ENCODE measurements around the gene RNASE12.

DNA sequence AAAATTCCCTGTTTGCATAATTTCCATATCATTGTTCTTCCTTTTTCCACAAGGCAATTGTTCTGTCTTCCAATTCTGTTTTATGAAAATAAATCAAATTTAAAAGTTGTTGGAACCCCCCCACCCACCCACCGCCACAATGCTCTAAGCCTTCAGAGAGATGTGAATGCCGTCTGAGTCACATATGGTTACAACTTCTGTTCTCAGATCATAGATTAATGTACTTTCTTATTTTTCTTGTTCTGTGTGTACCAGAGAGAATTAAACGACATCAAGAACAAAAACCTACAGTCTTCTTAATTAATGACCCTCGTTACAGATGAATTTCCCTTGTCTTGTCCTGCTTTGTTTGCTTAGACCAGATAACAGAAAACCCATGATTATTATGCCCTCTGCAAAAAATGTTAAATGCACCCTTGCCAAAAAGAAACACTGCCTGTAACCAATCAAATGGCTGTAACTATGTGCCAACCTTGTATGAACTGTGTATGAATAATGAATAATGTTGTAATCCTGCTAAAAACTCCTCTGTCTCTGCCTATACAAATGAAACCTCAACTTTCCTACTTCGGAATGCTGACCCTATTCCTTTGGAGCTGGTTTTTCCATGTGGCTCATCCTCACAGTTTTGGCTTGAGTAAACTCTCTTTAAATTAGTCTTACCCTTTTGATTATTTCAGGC is 36.3 kb upstream of the RNASE12 start:
- TF ChIP-seq RAD21 (IDR thresholded peaks at IDR 0.05; ENCODE audit: low read length) (no peak), EP300 (IDR thresholded peaks at IDR 0.05; ENCODE audit: borderline replicate concordance in 1 of 2, low read depth in 1 of 2, low read length in 1 of 2) (no peak), RFX5 (IDR thresholded peaks at IDR 0.05; ENCODE audit: low read length) (no peak), FOSL2 (IDR thresholded peaks at IDR 0.05; ENCODE audit: borderline replicate concordance, low read depth) (no peak), EZH2phosphoT487 (IDR thresholded peaks at IDR 0.05; ENCODE audit: borderline replicate concordance, low read depth) (no peak), TAF1 (IDR thresholded peaks at IDR 0.05; ENCODE audit: borderline replicate concordance, low read depth, low read length) (no peak), MEF2A (IDR thresholded peaks at IDR 0.05; ENCODE audit: borderline replicate concordance, low read depth) (no peak), POLR2AphosphoS5 (IDR thresholded peaks at IDR 0.05; ENCODE audit: low read depth, low read length) (no peak)
- TF ChIP-seq, protein P1, sequence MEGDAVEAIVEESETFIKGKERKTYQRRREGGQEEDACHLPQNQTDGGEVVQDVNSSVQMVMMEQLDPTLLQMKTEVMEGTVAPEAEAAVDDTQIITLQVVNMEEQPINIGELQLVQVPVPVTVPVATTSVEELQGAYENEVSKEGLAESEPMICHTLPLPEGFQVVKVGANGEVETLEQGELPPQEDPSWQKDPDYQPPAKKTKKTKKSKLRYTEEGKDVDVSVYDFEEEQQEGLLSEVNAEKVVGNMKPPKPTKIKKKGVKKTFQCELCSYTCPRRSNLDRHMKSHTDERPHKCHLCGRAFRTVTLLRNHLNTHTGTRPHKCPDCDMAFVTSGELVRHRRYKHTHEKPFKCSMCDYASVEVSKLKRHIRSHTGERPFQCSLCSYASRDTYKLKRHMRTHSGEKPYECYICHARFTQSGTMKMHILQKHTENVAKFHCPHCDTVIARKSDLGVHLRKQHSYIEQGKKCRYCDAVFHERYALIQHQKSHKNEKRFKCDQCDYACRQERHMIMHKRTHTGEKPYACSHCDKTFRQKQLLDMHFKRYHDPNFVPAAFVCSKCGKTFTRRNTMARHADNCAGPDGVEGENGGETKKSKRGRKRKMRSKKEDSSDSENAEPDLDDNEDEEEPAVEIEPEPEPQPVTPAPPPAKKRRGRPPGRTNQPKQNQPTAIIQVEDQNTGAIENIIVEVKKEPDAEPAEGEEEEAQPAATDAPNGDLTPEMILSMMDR (IDR thresholded peaks at IDR 0.05), result no peak
- TF ChIP-seq, protein P2, sequence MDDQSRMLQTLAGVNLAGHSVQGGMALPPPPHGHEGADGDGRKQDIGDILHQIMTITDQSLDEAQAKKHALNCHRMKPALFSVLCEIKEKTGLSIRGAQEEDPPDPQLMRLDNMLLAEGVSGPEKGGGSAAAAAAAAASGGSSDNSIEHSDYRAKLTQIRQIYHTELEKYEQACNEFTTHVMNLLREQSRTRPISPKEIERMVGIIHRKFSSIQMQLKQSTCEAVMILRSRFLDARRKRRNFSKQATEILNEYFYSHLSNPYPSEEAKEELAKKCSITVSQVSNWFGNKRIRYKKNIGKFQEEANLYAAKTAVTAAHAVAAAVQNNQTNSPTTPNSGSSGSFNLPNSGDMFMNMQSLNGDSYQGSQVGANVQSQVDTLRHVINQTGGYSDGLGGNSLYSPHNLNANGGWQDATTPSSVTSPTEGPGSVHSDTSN (IDR thresholded peaks at IDR 0.05), result no peak
- TF ChIP-seq, protein P3, sequence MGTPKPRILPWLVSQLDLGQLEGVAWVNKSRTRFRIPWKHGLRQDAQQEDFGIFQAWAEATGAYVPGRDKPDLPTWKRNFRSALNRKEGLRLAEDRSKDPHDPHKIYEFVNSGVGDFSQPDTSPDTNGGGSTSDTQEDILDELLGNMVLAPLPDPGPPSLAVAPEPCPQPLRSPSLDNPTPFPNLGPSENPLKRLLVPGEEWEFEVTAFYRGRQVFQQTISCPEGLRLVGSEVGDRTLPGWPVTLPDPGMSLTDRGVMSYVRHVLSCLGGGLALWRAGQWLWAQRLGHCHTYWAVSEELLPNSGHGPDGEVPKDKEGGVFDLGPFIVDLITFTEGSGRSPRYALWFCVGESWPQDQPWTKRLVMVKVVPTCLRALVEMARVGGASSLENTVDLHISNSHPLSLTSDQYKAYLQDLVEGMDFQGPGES (IDR thresholded peaks at IDR 0.05; ENCODE audit: low read depth, low read length), result no peak
- TF ChIP-seq, protein P4, sequence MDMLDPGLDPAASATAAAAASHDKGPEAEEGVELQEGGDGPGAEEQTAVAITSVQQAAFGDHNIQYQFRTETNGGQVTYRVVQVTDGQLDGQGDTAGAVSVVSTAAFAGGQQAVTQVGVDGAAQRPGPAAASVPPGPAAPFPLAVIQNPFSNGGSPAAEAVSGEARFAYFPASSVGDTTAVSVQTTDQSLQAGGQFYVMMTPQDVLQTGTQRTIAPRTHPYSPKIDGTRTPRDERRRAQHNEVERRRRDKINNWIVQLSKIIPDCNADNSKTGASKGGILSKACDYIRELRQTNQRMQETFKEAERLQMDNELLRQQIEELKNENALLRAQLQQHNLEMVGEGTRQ (IDR thresholded peaks at IDR 0.05; ENCODE audit: borderline replicate concordance, low read depth, low read length), result no peak
